ENCODE results near the gene NRF1. TPM values are rescaled to one million over a fixed set of nuclear protein-coding genes. Genes with fewer than 3 reads are reported as not detected.
"Not testable (repeated sequence)": the region's sequence is repeated elsewhere in the genome, so short reads cannot be mapped to it uniquely, and the experiment has no call there.

NRF1 gene
- total RNA-seq, 1 donor = 23.7 TPM

DNA sequence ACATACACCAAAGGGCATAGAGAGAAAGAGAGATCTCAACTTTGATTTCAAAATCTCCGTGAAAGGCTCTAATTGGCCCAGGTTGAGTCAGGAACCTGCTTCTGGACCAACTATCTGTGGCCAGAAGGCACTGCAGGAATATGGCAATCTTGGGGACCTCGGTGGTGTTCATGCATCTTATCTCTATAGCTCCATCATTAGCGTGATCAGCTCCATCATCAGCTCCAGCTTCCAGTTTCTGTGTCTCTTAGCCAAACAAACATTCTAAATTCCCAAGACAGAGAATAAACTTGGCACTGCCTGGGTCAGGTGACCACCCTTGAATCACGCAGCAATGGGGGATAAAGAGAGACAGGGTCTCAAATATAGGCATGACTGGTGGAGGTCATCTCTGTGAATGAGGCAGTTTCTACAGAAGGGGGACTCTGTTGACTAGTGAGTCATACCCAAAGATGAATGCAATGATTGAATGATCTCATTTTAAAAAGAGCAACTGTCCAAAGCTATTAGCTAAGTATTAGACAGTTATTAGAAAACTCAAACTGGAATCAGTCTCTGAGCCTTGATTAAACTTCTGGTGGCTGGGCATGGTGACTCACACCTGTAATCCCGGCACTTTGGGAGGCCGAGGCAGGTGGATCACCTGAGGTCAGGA is 5.4 kb upstream of the NRF1 start:
- DNase-seq (ENCODE audit: low read depth in 2 of 3, low spot score in 2 of 3) = no peak

DNA sequence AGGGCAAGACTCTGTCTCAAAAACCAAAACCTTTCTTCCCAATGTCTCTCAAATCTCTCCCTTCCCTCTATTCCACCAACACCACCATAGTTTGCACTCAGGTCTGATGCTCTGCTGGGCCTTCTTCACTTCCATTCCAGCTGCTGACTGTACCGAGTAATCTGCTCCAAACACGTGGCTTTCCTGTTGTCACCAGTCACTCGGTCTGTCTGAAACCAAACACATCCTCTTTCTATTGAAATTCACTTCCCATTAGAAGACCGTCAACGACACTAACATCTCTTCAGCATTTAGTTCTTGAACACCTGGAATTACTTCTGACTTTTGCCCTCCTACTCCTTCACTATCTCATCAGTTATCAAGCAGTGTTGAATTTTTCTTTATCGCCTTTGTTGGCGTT is 4.7 kb upstream of the NRF1 start:
- peak in 2 of 3 donors; percentile 43 to 65 for DNase-seq (ENCODE audit: low read depth in 2 of 3, low spot score in 2 of 3)

DNA sequence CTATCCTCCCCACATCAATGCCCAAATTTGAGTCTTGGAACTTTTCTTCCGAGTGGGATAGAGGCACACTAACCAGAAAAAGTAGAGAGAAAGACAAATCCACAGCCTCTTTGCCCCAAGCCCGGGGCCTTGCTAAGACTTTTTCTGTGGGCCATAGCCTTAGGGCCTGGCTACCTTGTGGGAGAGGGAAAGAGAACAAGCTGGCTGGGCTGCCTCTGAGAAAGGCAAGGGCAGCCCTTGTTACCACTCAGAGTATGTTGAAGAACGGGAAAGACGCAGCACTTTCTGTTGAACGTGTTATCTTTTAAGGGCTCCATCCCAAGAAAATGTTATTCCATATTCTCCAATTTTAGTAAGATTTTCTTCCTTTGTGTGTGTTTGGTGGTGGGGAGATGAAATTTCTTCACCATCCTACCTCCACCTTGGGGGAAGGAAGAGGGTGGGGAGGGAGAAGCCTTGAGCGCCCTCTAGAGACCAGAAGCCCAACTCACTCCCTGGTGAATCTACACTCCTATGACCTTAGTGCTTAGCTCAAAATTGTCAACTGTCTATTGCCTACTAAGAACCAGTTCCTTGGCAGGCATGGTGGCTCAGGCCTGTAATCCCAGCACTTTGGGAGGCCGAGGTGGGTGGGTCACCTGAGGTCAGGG is 3.9 kb upstream of the NRF1 start:
- peak; percentile 13 to 60 (median 50) for DNase-seq (ENCODE audit: low read depth in 2 of 3, low spot score in 2 of 3)

DNA sequence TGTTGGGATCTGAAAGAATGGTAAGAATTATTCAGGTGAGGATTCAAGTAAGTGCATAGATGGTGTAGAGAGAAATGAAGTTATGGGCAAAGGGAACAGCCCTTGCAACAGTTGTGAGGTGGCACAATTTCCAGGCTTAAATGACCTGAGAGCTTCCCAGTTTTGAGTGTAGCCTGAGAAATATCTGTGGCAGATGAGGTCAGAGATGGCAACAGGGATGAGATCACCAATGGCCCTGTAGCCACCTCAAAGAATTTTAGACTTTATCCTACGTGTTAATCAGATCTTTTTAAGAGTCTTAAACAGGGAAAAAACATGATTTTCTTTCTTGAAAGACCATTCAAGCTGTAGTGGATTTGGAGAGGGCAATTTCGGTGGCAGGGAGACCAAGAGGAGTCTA is 1.9 kb upstream of the NRF1 start:
- no peak for DNase-seq (ENCODE audit: low read depth in 2 of 3, low spot score in 2 of 3)

DNA sequence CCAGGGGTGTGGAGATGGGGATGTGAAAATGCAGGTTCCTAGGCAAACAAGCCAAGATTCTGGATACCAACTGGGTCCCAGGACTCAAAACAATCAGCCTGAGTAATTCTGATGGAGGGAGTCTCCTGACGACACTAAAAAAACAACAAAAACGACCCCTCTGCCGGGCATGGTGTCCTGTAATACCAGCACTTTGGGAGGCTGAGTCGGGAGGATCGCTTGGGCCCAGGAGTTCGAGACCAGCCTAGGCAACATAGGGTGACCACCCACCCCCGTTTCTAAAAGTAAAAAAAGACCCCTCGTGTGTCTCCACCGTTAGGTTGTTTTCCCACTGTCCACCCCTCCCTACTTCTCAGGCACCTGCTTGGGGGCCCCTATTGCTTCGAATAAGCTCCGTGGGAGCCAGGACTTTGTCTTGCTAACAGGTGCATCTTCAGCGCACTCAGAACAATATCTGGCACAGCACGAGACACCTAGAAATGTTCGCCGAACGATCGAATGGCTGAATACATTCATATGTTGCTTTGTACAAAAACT is 743 bp upstream of the NRF1 start:
- DNase-seq (ENCODE audit: low read depth in 2 of 3, low spot score in 2 of 3) = no peak

DNA sequence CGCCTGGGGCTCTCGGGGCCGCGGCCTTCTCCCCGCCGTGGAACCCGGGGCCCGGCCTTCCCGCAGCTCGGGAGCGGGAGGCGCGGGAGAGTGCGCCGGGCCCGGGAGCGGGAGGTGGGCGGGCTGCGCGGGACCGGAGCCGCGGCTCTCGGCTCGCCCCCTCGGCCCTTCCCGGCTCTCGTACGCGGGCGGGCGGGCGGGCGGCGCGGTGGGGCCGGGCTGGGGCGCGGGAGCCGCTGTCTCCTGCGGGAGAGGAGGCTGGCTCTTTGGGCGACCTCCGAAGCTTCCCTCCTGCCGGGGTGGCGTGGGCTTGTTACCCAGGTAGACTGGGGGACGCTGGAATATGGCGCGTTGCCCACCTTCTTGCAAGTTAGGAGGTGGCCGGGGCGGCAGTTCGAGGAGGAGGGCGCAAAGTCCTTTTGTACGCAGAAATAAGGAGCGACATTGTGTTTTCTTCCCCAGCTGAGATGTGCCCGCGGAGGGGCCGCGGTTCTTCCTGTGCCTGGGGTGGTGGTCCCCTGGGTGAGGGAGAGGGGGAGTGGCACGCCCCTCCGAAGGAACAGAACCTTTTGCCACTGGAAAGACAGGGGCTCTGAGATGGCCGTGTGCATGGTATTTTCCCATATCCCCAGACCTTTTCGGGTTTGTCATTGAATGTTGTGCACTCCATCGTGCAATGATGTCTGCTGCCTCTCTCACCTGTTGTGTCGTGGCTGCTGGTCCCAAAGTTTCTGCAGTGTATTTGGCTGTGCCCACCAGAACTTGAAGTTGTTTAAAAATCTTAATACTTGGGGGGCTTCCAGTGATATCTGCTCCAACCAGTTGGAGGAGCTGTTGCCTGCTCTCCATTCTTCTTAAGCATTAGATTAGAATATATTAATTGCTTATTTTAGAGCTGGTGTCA is 844 bp downstream of the NRF1 start:
- DNase-seq (ENCODE audit: low read depth in 2 of 3, low spot score in 2 of 3) = peak; percentile 9 to 77 (median 59)

DNA sequence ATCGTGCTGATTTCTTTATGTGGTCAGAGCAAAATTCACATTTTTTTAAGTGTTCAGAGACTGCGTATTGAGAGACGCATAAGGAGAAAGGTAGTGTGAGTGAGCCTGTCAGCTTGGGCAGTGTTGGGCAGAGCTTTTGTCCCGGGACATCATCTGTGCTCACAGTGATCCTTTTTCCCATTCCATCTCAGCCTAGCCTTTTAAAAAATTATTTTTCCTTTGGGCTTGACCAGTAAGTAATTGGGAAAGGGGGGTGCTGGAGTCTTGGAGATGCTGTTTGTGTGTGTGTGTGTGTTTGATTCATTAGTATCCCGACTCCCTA is 1.5 kb downstream of the NRF1 start:
- DNase-seq (ENCODE audit: low read depth in 2 of 3, low spot score in 2 of 3) = no peak

DNA sequence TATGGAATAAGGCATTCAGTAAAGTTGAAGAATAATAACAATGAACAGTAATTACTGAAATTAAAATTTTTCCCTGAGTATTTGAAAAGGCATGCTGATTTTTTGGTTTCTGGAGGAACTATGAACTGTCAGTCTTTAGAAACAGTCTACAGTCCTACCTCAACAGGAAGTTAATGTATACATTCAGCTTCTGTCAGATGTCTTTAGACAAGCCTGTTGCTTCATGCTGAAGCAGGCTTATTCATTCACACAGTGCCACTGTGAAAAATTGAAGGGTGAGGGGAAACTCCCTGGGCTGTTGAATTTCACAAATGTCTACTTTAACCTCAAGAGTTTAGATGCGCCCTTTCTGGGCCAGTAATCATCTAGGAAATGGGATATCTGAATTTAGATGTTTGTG is 3.5 kb downstream of the NRF1 start:
- DNase-seq (ENCODE audit: low read depth in 2 of 3, low spot score in 2 of 3) = peak in 2 of 3 donors; percentile 39 to 55

DNA sequence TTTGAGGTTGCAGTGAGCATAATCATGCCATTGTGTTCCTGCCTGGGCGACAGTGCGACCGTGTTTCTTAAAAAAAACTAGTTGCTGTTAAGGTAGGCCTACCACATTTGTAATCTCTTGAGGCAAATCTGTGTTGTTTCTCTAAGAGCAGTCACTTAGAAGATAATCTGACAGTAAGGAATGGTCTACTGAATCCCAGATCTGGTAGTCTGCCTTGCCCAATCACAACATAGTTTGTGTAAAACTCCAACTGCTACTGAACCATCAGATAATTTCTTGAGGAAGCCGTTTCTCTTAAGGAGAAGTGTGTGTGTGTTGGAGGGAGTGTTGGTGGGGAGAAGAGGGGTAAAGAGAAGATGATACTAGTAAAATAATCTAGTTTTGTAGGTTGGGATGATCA is 5.0 kb downstream of the NRF1 start:
- no peak for DNase-seq (ENCODE audit: low read depth in 2 of 3, low spot score in 2 of 3)

DNA sequence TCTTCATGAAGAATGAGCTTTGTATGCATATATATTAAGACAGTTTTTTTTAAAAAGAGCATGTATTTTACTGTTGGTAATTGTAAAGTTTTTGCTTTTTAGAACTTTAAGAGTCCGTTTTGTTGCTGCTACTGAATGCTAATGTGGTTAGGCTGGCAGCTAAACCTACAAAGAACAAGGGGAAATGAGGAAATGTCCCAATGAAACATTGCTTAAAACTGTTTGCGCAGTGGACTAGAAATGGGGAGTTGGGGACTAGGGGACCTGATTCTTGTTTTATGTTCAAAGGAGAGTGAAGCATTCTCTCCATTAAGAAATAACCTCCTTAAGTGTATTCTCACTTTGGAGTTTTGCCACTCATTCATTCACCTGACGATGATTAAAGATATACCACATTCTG is 5.7 kb downstream of the NRF1 start:
- DNase-seq (ENCODE audit: low read depth in 2 of 3, low spot score in 2 of 3) = no peak

DNA sequence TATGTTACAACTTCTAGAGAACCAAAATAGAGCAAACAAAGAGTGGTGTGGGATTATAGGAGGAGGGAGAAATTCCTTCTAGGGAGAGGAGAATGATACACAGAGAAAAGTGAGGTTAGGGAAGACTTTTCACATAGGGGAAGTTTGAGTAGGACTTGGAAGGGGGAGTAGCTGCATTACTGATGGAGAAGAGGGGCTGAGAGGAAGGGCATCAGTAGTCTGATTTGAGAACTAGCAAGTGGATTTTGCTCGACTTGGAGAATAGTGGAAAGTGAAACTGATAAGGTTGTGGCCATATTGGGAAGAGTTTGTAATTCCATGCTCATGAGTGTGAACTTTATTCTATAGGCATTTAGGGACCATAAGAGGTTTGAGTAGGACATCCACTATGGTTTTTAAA is 6.1 kb downstream of the NRF1 start:
- DNase-seq (ENCODE audit: low read depth in 2 of 3, low spot score in 2 of 3) = no peak

DNA sequence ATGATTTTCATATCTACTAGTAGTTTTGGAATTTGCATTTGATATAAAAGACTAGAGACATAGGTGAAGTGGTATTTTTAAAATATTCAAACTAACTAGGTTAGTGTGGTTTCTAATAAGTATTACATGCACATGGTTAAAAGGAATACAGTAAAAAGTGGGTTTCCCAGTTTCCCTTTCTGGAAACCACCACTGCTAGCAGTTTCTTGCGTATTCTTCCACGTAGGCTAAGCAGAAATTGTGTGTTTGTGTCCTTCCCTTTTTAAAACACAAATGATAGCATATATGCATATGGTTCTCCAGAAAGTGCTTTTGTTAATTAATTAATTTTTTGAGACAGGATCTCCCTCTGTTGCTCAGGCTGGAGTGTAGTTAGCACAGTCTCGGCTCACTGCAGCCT is 15.4 kb downstream of the NRF1 start:
- no peak for DNase-seq (ENCODE audit: low read depth in 2 of 3, low spot score in 2 of 3)

DNA sequence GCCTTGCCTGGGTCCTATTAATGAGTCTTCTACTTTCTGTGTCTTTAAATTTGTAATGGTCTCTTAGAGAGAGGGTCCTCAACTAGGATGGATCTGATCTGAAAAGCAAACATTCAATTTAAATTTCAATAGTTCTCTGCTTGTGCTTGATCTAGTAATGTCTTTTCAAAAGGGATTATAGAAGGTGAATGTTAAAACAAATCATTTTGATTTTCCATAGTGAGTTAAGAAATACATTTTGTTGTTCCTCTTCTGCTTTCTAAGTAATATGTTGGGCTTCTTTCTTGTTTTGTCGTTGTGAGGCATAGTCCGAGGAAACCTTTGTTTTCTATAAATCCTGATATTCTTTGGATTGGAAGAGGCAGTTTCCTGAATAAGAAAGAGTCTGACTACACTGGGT is 18.8 kb downstream of the NRF1 start:
- DNase-seq (ENCODE audit: low read depth in 2 of 3, low spot score in 2 of 3) = no peak

DNA sequence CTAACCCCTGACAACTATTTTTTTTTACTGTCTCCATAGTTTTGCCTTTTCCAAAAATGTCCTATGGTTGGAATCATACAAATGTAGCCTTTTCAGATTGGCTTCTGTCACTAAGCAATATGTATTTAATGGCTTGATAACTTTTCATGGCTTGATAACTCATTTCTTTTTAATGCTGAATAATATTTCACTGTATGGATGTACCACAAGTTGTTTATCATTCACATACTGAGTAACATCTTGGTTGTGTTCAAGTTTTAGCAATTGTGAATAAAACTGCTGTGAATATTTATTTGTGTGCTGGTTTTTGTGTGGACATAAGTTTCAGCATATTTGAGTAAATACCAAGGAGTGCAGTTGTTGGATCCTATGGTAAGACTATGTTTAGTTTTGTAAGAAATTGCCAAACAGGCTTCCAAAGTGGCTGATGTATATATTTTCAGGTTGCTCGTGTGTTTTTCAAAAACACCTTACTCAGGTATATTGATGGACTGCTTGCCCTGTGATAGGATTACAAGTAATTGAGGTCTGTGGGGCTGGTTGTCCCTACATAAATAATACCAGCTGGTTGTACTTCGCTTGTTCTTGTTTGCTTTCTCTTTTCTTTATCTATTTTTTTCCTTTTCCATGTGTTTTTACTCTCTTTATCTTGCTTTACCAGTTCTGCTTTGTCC is 23.0 kb downstream of the NRF1 start:
- DNase-seq (ENCODE audit: low read depth in 2 of 3, low spot score in 2 of 3) = no peak

DNA sequence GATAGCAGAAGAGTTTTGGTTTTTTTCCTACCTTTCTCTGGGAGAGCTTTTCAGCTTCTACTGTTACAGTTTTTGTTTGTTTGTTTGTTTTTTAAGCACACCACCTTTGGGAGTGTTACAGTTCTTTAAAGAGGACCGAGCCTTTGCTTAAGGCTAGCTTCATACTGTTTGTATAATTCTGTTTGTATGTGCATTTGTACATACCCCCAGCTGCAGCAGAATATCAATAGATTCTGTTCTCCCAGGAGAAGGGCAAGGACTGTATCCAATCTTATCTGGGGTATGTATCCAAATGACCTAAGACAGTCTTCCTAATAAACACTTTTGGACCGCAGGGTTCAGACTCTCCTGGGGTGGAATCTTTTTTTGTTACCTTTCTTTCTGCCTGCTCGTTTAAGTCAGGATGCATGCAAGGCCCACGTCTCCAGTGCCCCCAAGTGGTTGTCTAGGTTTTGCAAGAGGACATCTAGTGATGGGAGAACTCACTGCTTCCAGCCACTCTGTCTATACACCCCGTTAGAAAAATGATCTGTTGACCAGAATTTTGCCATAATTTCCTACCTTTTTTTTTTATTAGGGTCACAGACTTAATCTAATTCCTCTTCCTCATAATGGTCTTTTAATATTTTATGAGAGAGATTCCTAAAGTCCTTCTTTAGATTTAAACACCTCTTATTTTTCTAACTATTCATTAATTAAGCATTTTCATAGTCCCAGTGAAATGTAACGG is 23.9 kb downstream of the NRF1 start:
- peak; percentile 26 to 87 (median 65) for DNase-seq (ENCODE audit: low read depth in 2 of 3, low spot score in 2 of 3)

DNA sequence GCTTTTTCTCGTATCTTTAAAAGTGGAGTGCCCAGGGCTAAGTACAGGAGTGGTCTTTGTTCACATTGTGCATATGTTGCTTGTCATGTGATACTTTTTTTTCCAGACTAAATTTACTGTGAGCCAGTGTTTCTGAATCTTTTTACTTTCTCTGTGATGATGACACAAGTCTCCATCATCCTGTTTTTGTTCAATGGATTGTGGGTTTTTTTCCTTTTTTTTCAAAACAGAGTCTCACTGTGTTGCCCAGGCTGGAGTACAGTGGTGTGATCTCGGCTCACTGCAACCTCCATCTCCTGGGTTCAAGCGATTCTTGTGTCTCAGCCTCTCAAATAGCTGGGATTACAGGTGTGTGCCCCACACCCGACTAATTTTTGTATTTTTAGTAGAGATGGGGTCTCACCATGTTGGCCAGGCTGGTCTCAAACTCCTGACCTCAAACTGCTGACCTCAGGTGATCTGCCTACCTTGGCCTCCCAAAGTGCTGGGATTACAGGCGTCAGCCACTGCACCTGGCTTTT is 24.6 kb downstream of the NRF1 start:
- DNase-seq (ENCODE audit: low read depth in 2 of 3, low spot score in 2 of 3) = not testable (repeated sequence)

DNA sequence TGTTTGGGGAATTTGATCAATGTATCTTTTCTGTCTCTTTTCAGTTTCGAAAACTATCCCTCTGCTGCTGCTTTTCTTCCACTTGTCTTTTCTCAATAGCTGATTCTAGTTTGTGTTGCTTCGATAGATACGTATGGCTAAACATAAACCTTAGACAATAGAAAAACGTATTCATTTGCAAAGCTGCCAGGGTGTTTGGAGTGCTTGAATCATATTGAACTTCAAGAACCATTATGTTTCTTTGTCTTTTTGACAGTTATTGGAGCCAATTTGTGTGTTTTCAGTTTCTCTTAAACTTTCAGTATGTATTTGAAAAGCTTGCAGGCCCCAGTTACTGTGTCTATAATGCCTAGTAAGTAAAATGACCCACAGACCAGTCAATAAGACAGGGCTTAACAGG is 25.1 kb downstream of the NRF1 start:
- DNase-seq (ENCODE audit: low read depth in 2 of 3, low spot score in 2 of 3) = no peak

DNA sequence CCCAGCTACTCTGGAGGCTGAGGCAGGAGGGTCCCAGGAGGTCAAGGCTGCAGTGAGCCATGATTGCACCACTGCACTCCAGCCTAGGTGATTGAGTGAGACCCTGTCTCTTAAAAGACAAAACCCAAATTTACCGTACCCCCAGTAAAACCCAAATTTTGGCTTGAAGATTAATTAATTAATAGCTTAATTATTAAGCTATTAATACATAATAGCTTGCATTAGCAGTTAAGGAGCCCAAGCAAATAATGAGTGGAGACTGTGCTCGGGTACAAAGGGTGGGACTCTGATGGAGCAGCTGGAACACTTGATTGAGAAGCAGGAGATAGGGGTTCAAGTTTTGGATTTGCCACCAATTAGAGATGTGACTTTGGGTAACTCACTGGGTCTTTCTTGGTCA is 28.9 kb downstream of the NRF1 start:
- no peak for DNase-seq (ENCODE audit: low read depth in 2 of 3, low spot score in 2 of 3)

DNA sequence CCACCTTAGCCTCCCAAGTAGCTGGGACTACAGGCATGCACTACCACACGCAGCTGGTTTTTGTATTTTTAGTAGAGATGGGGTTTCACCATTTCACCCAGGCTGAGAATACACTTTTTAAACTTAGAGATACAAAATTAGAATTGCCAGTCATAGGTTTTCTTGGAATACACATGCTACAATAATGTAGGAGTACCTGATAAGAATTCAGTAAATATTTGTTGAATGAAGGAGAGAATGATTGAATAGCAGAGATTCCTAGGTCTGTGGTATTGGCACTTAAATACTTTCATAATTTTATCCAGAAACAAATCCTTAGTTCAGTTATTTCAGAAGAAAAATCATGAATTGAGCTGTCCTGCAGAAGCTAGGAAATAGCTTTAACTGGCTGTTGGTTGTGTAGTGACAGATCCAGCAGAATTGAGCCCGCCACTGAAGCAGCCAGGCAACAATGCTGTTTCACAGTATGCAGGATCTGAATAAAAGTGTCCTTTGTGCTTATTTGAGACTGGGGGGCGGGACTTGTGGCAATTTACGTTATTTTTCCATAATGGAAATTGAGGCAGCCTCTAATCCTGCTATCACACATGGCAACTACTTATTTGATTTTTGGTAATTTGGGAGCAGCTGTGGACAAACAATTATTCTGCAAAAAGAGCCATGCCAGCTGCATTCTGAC is 31.5 kb downstream of the NRF1 start:
- DNase-seq (ENCODE audit: low read depth in 2 of 3, low spot score in 2 of 3) = no peak

Measured in hematopoietic multipotent progenitor cell (in vitro differentiated cells).